ENCODE measurements around the gene KAZN. TPM values are rescaled to one million over a fixed set of nuclear protein-coding genes. Genes with fewer than 3 reads are reported as not detected.

The KAZN gene
- total and polyA plus RNA-seq, 3 donors from 2014 or later: 12.1 to 14.6 (median 13.8) TPM

GRCh38 chr1:14844923-14845617 is 246.6 kb downstream of the KAZN start:
- no peak overlapping the region for H3K27ac ChIP-seq
- DNase-seq: no peak
- no peak overlapping the region for H3K4me3 ChIP-seq
- no peaks in the 10 kb centered on the region for H3K9me3 ChIP-seq
- no peaks in the 10 kb centered on the region for H3K36me3 ChIP-seq (ENCODE audit: low read depth, missing control alignments)
- TF ChIP-seq POLR2A (IDR thresholded peaks at IDR 0.05): no peak
- TF ChIP-seq CTCF (IDR thresholded peaks at IDR 0.05): no peak
- H3K4me1 ChIP-seq: no peaks in the 10 kb centered on the region
- intact Hi-C loops (cut with DNase I; ENCODE audit: low total_unique reads): no loop called here
- H3K27me3 ChIP-seq: no peaks in the 10 kb centered on the region
- 83 to 92% methylated on average over 2 of the region's 2 CpGs for WGBS, 2 donors

GRCh38 chr1:14845851-14846250 is 247.4 kb downstream of the KAZN start:
- WGBS, 2 donors: 59 to 75% methylated on average over 5 of the region's 5 CpGs
- intact Hi-C loops (cut with DNase I; ENCODE audit: low total_unique reads): no loop called here
- Histone ChIP-seq H3K4me3 (no peak overlapping the region), H3K9me3 (no peaks in the 10 kb centered on the region), H3K4me1 (no peaks in the 10 kb centered on the region), H3K27me3 (no peaks in the 10 kb centered on the region), H3K27ac (no peak overlapping the region), H3K36me3 (ENCODE audit: low read depth, missing control alignments) (no peaks in the 10 kb centered on the region)
- DNase-seq: no peak
- TF ChIP-seq POLR2A (IDR thresholded peaks at IDR 0.05) (no peak), CTCF (IDR thresholded peaks at IDR 0.05) (no peak)

- H3K27me3 ChIP-seq: no peaks in the 10 kb centered on the region
- no peak overlapping the region for H3K27ac ChIP-seq
- intact Hi-C loops (cut with DNase I; ENCODE audit: low total_unique reads): no loop called here
- WGBS, 2 donors: 73 to 76% methylated on average over 4 of the region's 4 CpGs
- no peaks in the 10 kb centered on the region for H3K9me3 ChIP-seq
- H3K4me3 ChIP-seq: no peak overlapping the region
- no peaks in the 10 kb centered on the region for H3K4me1 ChIP-seq
- no peaks in the 10 kb centered on the region for H3K36me3 ChIP-seq (ENCODE audit: low read depth, missing control alignments)
- DNase-seq: no peak
- TF ChIP-seq POLR2A (IDR thresholded peaks at IDR 0.05) (no peak), CTCF (IDR thresholded peaks at IDR 0.05) (no peak)
Measured at GRCh38 chr1:14846688-14847087, 248.2 kb downstream of the KAZN start.

GRCh38 chr1:14848203-14848602 is 249.7 kb downstream of the KAZN start:
- Histone ChIP-seq H3K36me3 (ENCODE audit: low read depth, missing control alignments) (no peaks in the 10 kb centered on the region), H3K27ac (no peak overlapping the region), H3K4me3 (no peak overlapping the region), H3K27me3 (no peaks in the 10 kb centered on the region), H3K9me3 (no peaks in the 10 kb centered on the region), H3K4me1 (no peaks in the 10 kb centered on the region)
- no peak for DNase-seq
- 84 to 96% methylated on average over 6 of the region's 6 CpGs for whole genome bisulfite sequencing, 2 donors
- intact Hi-C loops (cut with DNase I; ENCODE audit: low total_unique reads): no loop called here
- TF ChIP-seq POLR2A (IDR thresholded peaks at IDR 0.05) (no peak), CTCF (IDR thresholded peaks at IDR 0.05) (no peak)

GRCh38 chr1:14848625-14849024 is 250.1 kb downstream of the KAZN start:
- no peaks in the 10 kb centered on the region for H3K9me3 ChIP-seq
- no peak overlapping the region for H3K27ac ChIP-seq
- 85% methylated on average over 17 of the region's 17 CpGs for WGBS, 2 donors
- H3K27me3 ChIP-seq: no peaks in the 10 kb centered on the region
- H3K4me3 ChIP-seq: no peak overlapping the region
- no peaks in the 10 kb centered on the region for H3K4me1 ChIP-seq
- DNase-seq: no peak
- H3K36me3 ChIP-seq (ENCODE audit: low read depth, missing control alignments): no peaks in the 10 kb centered on the region
- intact Hi-C loops (cut with DNase I; ENCODE audit: low total_unique reads): no loop called here
- TF ChIP-seq CTCF (IDR thresholded peaks at IDR 0.05) (no peak), POLR2A (IDR thresholded peaks at IDR 0.05) (no peak)

Data from testis (tissue), 3 donors.